Dendritic cell treated with granulocyte-macrophage colony-stimulating factor and Interleukin-4, amounts not matched to agents 40 ng/mL and 50 ng/mL, for 4 days (primary cell): ENCODE data around the gene SYNE1.

Source experiments
- H3K27ac Mint-ChIP-seq: one replicate; pipeline ENCODE4 v1.8.0; 2022; ENCODE audit warnings: mild to moderate bottlenecking, mixed read lengths
- H3K27me3 Mint-ChIP-seq: one replicate; pipeline ENCODE4 v1.8.0; 2022; ENCODE audit warnings: mild to moderate bottlenecking, mixed read lengths
- H3K36me3 Mint-ChIP-seq: one replicate; pipeline ENCODE4 v1.8.0; 2022; ENCODE audit warnings: low read depth, mixed read lengths
- H3K4me1 Mint-ChIP-seq: one replicate; pipeline ENCODE4 v1.8.0; 2022; ENCODE audit warnings: low read depth, mixed read lengths
- H3K4me3 Mint-ChIP-seq: one replicate; pipeline ENCODE4 v1.8.0; 2022; ENCODE audit warnings: mild to moderate bottlenecking, moderate library complexity, mixed read lengths
- H3K9me3 Mint-ChIP-seq: one replicate; pipeline ENCODE4 v1.8.0; 2022; ENCODE audit warnings: mixed read lengths
- intact Hi-C: fragments of 100-400 bp; cut with micrococcal nuclease; formaldehyde crosslinking; loops from one replicate; pipeline ENCODE4 v1.15.0; 2022

Gene SYNE1

DNA sequence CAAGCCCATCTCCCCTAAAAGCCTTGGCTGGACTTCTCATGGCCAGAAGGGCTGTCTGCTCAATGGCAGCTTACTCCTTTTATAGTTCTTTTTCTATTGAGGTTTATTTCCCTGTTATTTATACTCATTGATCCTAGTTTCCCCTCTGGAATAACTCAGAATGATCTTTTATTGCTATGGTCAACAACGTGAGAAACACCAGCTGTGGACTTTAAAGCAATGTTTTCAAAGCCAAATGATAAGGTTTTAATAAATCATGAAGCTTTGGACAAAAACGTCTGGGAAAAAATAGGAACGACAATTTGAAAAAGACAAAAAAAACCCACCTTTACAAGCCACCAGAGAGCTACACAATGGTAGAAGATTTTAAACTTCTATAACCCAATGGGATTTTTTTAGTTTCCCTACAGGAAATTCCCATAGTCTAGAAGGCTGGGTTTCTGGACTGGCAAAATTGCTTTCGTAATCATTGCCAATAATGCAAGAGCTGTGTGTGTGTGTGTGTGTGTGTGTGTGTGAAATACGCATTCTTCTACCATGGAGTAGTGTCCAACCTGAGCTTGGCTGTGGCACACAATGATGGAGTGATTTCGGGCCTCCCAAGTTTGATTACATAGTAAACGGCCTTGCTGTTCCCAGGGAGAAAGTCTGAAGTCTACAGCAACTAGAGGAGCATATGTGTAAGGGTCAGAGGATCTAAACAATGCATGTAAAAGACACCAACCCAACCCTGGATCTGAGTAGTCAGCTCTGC, 396.0 kb downstream of the SYNE1 start:
- H3K36me3 Mint-ChIP-seq: peaks cover 79% of the 10 kb centered on the region
- H3K4me3 Mint-ChIP-seq: no peak overlapping the region
- H3K27me3 Mint-ChIP-seq: no peaks in the 10 kb centered on the region
- H3K27ac Mint-ChIP-seq: no peak overlapping the region
- H3K9me3 Mint-ChIP-seq: no peaks in the 10 kb centered on the region
- intact Hi-C loops: no loop called here
- H3K4me1 Mint-ChIP-seq: no peaks in the 10 kb centered on the region

DNA sequence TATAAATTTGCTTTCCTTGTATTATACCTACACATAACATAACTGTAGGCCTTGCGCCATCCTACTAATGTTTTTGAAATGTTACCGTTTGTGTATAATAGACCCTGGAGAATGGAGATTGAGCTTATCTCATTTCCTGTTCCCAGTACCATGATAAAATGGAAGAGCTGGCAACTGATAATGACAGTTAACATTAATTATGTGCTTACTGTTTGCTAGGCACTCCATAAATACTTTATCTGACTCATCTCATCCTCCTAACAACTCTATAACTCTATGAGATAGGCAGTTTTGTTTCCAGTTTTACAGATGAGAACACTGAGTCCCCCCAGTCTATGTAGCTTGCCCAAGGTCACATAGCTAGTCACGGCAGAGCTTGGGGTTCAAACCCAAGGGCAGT, 396.7 kb downstream of the SYNE1 start:
- no peaks in the 10 kb centered on the region for H3K9me3 Mint-ChIP-seq
- H3K4me1 Mint-ChIP-seq: no peaks in the 10 kb centered on the region
- H3K27ac Mint-ChIP-seq: no peak overlapping the region
- no peaks in the 10 kb centered on the region for H3K27me3 Mint-ChIP-seq
- H3K4me3 Mint-ChIP-seq: no peak overlapping the region
- H3K36me3 Mint-ChIP-seq: peaks cover 80% of the 10 kb centered on the region
- intact Hi-C loops: no loop called here

DNA sequence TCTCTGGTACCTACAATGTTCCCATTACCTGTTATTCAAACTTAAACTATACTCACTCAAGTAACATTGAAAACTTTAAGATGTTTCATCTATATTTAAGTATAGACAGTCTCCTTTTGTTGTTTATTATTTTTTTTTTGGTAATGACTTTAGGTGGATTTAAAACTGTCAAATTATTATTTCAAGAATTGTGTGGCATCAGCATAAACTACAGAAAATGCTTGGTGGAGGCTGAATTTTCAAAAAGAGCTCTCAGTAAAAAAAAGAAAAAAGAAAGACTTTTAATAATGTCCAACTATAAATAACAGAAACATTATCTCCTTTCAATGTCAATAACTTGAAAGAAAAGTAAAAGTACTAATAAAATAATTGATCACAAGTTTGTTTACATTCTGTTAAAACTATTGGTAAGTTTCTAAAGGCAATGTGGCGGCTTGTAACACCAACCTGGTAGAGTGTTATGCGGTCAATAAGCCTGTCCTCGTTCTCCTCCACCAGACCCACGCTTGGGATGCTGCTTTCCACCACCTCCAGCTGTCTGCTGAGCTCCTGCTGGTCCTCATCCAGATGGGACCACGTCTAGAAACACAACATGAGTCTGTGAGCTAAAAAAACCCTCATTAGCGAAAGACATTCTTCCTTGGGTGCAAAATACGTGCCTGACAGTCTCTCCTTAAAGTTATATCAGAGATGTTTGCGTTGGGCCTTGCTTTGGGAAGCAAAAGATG, 400.6 kb downstream of the SYNE1 start:
- Mint-ChIP-seq H3K4me3 (no peak overlapping the region), H3K27ac (no peak overlapping the region), H3K9me3 (no peaks in the 10 kb centered on the region), H3K27me3 (no peaks in the 10 kb centered on the region), H3K36me3 (peaks cover 78% of the 10 kb centered on the region), H3K4me1 (no peaks in the 10 kb centered on the region)
- intact Hi-C loops: no loop called here

DNA sequence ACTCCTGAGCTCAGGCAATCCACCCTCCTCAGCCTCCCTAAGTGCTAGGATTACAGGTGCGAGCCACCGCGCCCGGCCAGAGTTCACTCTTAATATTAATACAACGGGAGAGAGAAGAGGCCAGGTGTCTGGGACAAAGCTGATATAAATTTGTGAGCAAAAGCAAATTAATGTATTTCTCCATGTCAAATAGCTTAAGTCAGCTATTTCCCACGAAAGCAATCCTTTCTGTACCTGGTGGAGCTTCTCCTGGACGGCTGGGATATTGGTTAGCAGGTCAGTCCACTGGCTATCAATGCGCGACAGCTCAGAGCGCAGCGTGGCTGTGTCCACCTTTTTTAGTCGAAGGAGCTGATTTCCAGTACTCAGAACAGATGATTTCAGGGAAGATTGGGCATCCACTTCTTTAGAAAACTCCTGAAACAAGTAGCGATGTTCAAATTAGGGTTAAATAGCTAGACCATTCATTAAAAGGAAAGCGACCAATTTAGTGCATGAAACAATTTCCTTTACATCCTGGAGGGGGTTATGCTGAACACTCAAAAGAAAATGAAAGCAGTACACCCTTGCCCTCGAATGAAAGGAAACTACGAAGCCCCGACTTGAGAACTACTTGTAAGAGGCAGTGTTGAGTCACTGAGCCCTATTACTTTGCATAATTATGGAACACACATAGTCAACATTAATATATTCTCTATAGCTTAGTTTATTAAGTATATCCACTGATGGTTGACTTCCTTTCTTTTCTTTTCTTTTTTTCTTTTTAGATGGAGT, 403.4 kb downstream of the SYNE1 start:
- Mint-ChIP-seq H3K27ac (no peak overlapping the region), H3K4me1 (no peaks in the 10 kb centered on the region), H3K9me3 (no peaks in the 10 kb centered on the region), H3K27me3 (no peaks in the 10 kb centered on the region), H3K36me3 (peaks cover 67% of the 10 kb centered on the region), H3K4me3 (no peak overlapping the region)
- intact Hi-C loops: no loop called here

DNA sequence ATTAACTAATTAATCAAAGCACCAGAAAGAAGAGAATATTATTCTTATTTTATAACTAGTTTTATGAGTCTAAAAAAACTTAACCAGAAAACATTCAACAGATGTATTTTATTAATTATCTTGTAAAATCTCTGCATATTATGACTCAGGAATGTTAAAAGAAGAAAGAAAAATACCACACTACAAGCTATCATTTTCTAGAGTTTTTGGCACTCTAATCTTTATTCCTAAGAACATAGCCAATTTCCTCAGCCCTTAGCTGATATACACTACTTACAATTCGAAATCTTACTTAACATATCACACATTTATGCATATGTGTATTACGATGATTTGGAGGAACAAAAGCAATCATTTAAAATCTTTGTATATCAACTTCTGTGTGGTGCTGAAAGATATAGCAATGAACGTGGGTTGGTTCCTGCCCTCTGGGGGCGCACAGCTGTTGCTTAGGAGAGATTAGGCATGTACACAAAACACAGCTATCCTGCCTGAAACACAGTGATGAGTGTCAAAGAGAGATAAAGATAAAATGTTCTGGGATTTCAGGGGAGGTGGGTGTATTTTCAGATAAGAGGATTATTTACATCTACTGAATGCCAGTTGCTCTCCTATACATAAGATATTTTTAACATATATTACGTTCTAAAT, 404.5 kb downstream of the SYNE1 start:
- intact Hi-C loops: no loop called here
- Mint-ChIP-seq H3K9me3 (no peaks in the 10 kb centered on the region), H3K4me1 (no peaks in the 10 kb centered on the region), H3K27me3 (no peaks in the 10 kb centered on the region), H3K4me3 (no peak overlapping the region), H3K27ac (no peak overlapping the region), H3K36me3 (peaks cover 65% of the 10 kb centered on the region)

DNA sequence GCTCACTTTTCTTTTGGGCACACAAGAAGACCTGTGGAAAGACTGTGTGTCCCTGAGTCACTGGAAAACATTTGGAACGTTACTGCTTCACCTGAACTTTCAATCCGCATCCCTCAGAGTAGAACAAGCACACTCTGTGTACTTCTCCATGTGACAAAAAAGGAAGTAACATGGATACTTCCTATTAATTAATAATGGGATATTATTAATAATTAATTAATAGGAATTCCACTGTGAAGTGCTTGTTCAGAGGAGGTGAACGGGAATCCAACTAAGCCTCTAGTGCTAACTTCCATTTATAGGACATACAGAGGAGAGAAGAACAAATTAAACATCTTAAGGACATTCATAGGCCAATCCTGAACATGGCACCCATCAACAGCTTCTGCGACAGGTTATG, 407.8 kb downstream of the SYNE1 start:
- Mint-ChIP-seq H3K36me3 (peaks cover 52% of the 10 kb centered on the region), H3K27ac (no peak overlapping the region), H3K4me1 (no peaks in the 10 kb centered on the region), H3K4me3 (no peak overlapping the region), H3K9me3 (no peaks in the 10 kb centered on the region), H3K27me3 (no peaks in the 10 kb centered on the region)
- intact Hi-C loops: no loop called here

DNA sequence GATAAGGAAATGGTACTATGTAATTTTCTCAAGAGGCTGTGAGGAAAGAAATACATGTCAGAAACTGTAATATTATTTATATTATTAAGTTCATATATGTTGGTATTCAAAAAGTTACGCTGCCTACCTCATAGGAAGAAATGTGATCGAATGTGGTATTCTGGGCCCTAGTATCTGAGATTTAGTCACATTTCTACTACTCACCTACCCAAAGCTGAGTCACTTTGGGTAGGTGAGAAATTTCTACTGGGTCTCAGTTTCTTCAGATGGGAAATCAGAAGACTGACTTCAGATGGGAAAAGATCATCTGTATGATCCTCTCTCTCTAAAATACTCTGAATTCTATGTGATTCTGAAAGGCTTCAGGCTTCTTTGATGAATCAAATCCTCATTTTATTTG, 411.0 kb downstream of the SYNE1 start:
- H3K4me3 Mint-ChIP-seq: no peak overlapping the region
- intact Hi-C loops: no loop called here
- H3K9me3 Mint-ChIP-seq: peaks cover 26% of the 10 kb centered on the region
- no peaks in the 10 kb centered on the region for H3K27me3 Mint-ChIP-seq
- no peaks in the 10 kb centered on the region for H3K4me1 Mint-ChIP-seq
- H3K27ac Mint-ChIP-seq: no peak overlapping the region
- peaks cover 63% of the 10 kb centered on the region for H3K36me3 Mint-ChIP-seq

DNA sequence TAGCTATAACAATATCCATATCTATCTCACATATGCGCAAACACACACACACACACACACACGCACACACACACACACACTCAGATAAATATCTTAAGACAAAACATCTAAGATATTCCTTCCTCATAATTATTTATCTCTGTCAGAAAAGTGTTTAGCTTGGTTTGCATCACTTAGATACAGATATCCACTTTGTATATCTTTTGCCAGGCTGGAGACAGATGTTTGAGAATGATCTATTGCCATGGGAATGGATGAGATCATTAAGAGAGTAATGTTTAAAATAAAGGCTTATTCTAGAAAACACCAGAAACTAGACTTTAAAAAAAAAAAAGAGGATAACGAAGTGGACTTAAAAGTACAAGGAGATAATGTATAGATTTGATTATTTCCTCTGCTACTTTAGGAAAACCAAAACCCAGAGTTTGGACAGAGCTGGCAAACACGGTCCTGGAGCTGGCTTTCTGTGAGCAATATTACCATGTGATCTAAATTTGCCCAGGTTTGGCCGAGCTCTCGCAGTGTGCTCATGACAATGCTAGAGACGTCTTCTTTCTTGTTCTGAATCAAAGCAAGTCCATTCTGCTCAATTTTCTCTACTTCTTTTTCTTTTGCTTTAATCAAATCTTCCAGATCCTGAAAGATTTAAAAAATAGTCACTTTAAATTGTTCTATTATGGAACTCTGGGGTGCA, 411.8 kb downstream of the SYNE1 start:
- Mint-ChIP-seq H3K4me1 (no peaks in the 10 kb centered on the region), H3K4me3 (no peak overlapping the region), H3K36me3 (peaks cover 63% of the 10 kb centered on the region), H3K27ac (no peak overlapping the region), H3K27me3 (no peaks in the 10 kb centered on the region), H3K9me3 (peaks cover 26% of the 10 kb centered on the region)
- intact Hi-C loops: no loop called here

DNA sequence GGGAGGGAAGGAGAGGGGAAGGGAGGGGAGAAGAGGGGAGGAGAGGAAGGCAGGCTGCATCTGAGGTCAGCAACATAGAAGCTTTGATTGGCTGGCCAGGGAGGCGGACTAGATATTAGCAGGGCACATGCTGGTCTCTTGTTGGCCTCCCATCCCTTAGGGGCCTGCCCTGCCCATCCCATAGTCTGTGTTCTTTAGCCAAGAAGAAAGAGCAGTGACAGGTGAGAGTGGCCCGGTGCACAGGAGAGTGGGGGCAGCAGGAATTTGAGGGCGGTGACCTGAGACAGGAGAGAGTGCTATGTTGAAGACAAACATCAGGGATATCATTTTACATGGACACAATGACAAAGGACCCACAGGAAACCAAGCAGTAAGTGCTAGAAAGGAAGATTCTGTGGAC, 413.5 kb downstream of the SYNE1 start:
- Mint-ChIP-seq H3K27me3 (no peaks in the 10 kb centered on the region), H3K4me3 (no peak overlapping the region), H3K36me3 (peaks cover 69% of the 10 kb centered on the region), H3K27ac (no peak overlapping the region), H3K4me1 (no peaks in the 10 kb centered on the region), H3K9me3 (peaks cover 26% of the 10 kb centered on the region)
- intact Hi-C loops: no loop called here

DNA sequence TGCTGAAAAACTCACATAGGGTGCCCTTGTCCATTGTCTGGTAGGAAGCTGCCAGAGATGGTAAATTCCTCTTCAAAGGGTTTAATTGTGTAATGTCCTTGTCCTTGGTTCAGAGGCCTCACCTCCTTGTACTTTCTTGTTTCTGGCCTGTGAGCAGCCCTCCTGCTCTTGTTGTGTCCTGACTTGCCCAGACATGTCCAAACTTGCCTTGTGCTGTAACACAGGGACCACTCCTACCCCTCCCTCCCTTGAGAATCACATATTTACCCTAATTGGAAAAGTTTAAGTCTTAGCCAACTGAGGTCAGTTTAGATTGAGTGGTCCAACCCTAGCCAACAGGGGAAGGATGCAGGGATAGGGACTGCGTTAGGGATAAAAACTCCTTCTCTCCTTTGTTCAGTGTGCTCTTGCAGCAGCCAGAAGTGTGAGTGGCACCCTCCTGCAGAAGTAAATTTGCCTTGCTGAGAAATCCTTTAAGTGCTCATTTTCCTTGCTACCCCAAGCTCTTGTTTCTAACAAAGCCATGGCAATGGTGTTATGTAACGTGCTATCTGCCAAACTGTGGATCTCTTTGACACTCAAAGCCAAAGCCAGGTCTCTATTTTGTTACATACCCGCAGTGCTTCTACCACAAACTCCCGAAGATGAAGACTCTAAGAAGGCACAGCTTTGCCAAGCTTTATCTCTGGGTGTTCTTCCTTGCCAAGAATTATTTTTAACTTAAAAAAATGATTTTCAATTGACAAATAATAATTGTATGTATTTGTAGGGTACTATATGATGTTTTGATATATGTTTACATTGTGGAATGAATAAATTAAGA, 415.1 kb downstream of the SYNE1 start:
- Mint-ChIP-seq H3K27ac (no peak overlapping the region), H3K36me3 (peaks cover 76% of the 10 kb centered on the region)

DNA sequence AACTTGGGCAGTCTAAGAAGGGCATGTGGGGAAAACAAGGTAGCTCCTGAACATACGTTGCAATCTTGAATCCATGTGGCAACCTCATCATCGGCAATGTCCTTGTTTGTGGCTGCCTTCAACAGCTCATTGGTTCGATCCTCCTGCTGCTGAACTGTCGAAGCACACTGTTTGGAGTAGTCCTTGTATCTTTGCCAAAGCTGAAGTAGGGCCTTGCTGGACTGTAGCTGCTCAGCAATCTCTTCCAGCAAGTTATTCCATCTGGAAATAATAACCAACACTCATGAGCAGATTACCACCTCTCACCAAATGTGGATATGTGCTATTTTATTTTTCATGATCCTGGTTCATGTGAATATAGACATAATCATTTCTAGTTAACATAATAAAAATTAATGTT, 416.4 kb downstream of the SYNE1 start:
- intact Hi-C loops: no loop called here
- H3K27ac Mint-ChIP-seq: no peak overlapping the region
- H3K27me3 Mint-ChIP-seq: no peaks in the 10 kb centered on the region
- H3K9me3 Mint-ChIP-seq: peaks cover 26% of the 10 kb centered on the region
- peaks cover 86% of the 10 kb centered on the region for H3K36me3 Mint-ChIP-seq
- H3K4me1 Mint-ChIP-seq: no peaks in the 10 kb centered on the region
- no peak overlapping the region for H3K4me3 Mint-ChIP-seq

More for the DNA sequence above, 415.1 kb downstream of the SYNE1 start:
- intact Hi-C loops: no loop called here
- Mint-ChIP-seq H3K4me1 (no peaks in the 10 kb centered on the region), H3K4me3 (no peak overlapping the region), H3K27me3 (no peaks in the 10 kb centered on the region), H3K9me3 (peaks cover 26% of the 10 kb centered on the region)

DNA sequence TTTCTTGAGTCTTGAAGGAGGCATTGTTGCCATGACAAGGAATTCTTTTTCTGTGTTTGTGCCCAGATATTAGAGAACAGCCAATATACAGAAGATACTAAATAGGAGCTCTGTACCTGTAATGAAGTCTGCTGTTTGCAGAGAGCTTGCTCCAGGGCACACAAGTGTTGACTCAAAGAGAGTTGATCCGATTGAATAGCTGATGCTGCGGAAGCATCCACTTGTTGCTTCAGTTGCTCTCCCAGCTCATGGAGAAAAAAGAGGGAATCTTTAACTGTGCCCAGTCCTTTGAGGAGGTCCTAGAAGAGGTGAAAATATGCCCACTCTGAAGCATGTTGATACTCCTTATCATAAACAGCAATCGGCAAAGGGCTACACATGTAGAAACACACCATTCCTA, 418.3 kb downstream of the SYNE1 start:
- H3K4me1 Mint-ChIP-seq: no peaks in the 10 kb centered on the region
- peaks cover 24% of the 10 kb centered on the region for H3K9me3 Mint-ChIP-seq
- no peaks in the 10 kb centered on the region for H3K27me3 Mint-ChIP-seq
- intact Hi-C loops: no loop called here
- H3K27ac Mint-ChIP-seq: no peak overlapping the region
- H3K36me3 Mint-ChIP-seq: peaks cover 85% of the 10 kb centered on the region
- no peak overlapping the region for H3K4me3 Mint-ChIP-seq

DNA sequence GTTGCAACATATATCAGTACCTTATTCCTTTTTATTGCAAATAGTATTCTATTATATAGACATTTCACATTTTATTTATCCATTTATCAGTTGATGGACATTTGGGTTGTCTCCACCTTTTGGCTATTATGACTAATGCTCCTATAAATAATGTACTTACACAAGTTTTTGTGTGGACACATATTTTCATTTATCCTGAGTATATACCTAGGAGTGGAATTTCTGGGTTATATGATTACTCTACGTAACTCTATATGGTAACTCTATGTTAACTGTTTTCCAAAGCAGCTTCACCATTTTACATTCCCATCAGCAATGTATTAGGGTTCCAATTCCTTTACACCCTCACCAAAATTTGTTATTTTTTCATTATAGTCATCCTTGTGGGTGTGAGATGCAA, 424.7 kb downstream of the SYNE1 start:
- H3K9me3 Mint-ChIP-seq: no peaks in the 10 kb centered on the region
- H3K4me3 Mint-ChIP-seq: no peak overlapping the region
- no peaks in the 10 kb centered on the region for H3K4me1 Mint-ChIP-seq
- intact Hi-C loops: no loop called here
- H3K27me3 Mint-ChIP-seq: no peaks in the 10 kb centered on the region
- no peak overlapping the region for H3K27ac Mint-ChIP-seq
- H3K36me3 Mint-ChIP-seq: peaks cover 51% of the 10 kb centered on the region
